GM10847 (cell line): ENCODE results near the gene MED9.

Experiments used
- POLR2A ChIP-seq: IDR thresholded peaks from 2 replicates; pipeline ENCODE4 v1.6.1; 2011; ENCODE audit not compliant: insufficient read length; ENCODE audit errors: extremely low read depth

The MED9 gene

GRCh38 chr17:17528696-17529652, 52.2 kb downstream of the MED9 start:
- no peak for TF ChIP-seq POLR2A

GRCh38 chr17:17531156-17531555, 54.4 kb downstream of the MED9 start:
- TF ChIP-seq POLR2A = no peak

GRCh38 chr17:17532991-17533390, 56.2 kb downstream of the MED9 start:
- no peak for TF ChIP-seq POLR2A

GRCh38 chr17:17533901-17534441, 57.2 kb downstream of the MED9 start:
- TF ChIP-seq POLR2A = no peak

GRCh38 chr17:17535957-17536356, 59.2 kb downstream of the MED9 start:
- TF ChIP-seq POLR2A = no peak

- no peak for TF ChIP-seq POLR2A
Observed at GRCh38 chr17:17536702-17537101, 59.9 kb downstream of the MED9 start.

- no peak for TF ChIP-seq POLR2A
Observed at GRCh38 chr17:17537311-17538099, 60.7 kb downstream of the MED9 start.

- TF ChIP-seq POLR2A = no peak
Observed at GRCh38 chr17:17538417-17539391, 61.9 kb downstream of the MED9 start.

- no peak for TF ChIP-seq POLR2A
Observed at GRCh38 chr17:17539591-17539990, 62.8 kb downstream of the MED9 start.

GRCh38 chr17:17540278-17540906, 63.6 kb downstream of the MED9 start:
- TF ChIP-seq POLR2A = no peak

GRCh38 chr17:17540935-17541639, 64.3 kb downstream of the MED9 start:
- TF ChIP-seq POLR2A = no peak

- TF ChIP-seq POLR2A = no peak
Observed at GRCh38 chr17:17541640-17542001, 64.8 kb downstream of the MED9 start.
